Sigmoid colon (tissue), 7 donors: ENCODE results near the gene LILRB4. TPM values are rescaled to one million over a fixed set of nuclear protein-coding genes. Genes with fewer than 3 reads are reported as not detected.

Experiments
- DNase-seq: peaks from one replicate; pipeline ENCODE4 v3.0.0-alpha.2; 2019
- H3K27ac ChIP-seq, 4 donors: fragments of 200-600 bp; sonication (generic); one replicate each; pipeline ENCODE4 v1.5.1; 2016 to 2019; ENCODE audit warnings: mild to moderate bottlenecking in 1 of 4
- H3K27me3 ChIP-seq, 3 donors: fragments of 200-600 bp; sonication (generic); one replicate each; pipeline ENCODE4 v1.5.1; 2019; ENCODE audit warnings: mild to moderate bottlenecking in 1 of 3
- H3K36me3 ChIP-seq, 4 donors: fragments of 200-600 bp; sonication (generic); one replicate each; pipeline ENCODE4 v1.5.1; 2016 to 2019
- H3K4me1 ChIP-seq, 4 donors: fragments of 200-600 bp; sonication (generic); one replicate each; pipeline ENCODE4 v1.5.1; 2017 to 2019
- H3K4me3 ChIP-seq, 4 donors: fragments of 200-600 bp; sonication (generic); one replicate each; pipeline ENCODE4 v1.5.1; 2017 to 2019; ENCODE audit warnings: mild to moderate bottlenecking in 2 of 4, moderate library complexity in 1 of 4
- H3K9me3 ChIP-seq, 4 donors: fragments of 200-600 bp in 3 of 4; sonication (generic) in 3 of 4; one replicate each; pipeline versions ENCODE4 v1.5.1 to v1.6.1; 2013 to 2019
- CTCF ChIP-seq, 4 experiments: fragments of 450-650 bp in 3 of 4; fragments of 200-600 bp in 1 of 4; IDR thresholded peaks; one replicate each; pipeline ENCODE4 v1.5.1; 2016 to 2019; ENCODE audit warnings: antibody characterized with exemption in 4 of 4, mild to moderate bottlenecking in 3 of 4, moderate library complexity in 2 of 4
- EP300 ChIP-seq, 4 donors: sonication (generic); formaldehyde crosslinking; IDR thresholded peaks; one replicate each; pipeline ENCODE4 v1.6.1; 2017; ENCODE audit warnings: antibody characterized with exemption in 4 of 4
- POLR2A ChIP-seq, 2 donors: fragments of 450-650 bp; IDR thresholded peaks; one replicate each; pipeline ENCODE4 v1.6.1; 2016; ENCODE audit warnings: antibody characterized with exemption in 2 of 2, mild to moderate bottlenecking in 2 of 2, moderate library complexity in 2 of 2
- POLR2AphosphoS5 ChIP-seq, 4 donors: sonication (generic); formaldehyde crosslinking; IDR thresholded peaks; one replicate each; pipeline ENCODE4 v1.6.1; 2017; ENCODE audit warnings: antibody characterized with exemption in 4 of 4
- WGBS, 2 donors: extraction: QIAGEN DNeasy Blood & Tissue Kit; methylation state at CpG; one replicate each; pipeline ENCODE4 v1.1.7; 2013; 5-methylcytosine and 5-hydroxymethylcytosine counted together
- intact Hi-C: fragments of 100-400 bp; cut with DNase I; formaldehyde crosslinking; loops from one replicate; pipeline ENCODE4 v1.15.1; 2023
- polyA plus RNA-seq, 3 donors: library from polyadenylated mRNA; stranded (reverse); fragments of 200-250 nt; gene quantifications; one replicate each; pipeline ENCODE4 v1.2.3, GENCODE V29; 2013
- total RNA-seq, 4 donors: library from RNA; depleted of rRNA; stranded (reverse); fragments of >200 nt; gene quantifications; one replicate each; pipeline ENCODE4 v1.1.0, GENCODE V29; 2016
- donor health status: healthy with polysubstance abuse.
- donor health status: Bipolar disorder and iron deficiency.
- donor health status: healthy.

Gene LILRB4
- total and polyA plus RNA-seq, 7 donors, result 1.4 to 23.8 (median 5.7) TPM

- no peaks in the 10 kb centered on the region for H3K4me1 ChIP-seq
- intact Hi-C loops, result no loop called here
- no peak overlapping the region for H3K4me3 ChIP-seq
- H3K27ac ChIP-seq, result peak overlapping the region in 1 of 4 donors; percentile 14
- H3K27me3 ChIP-seq, result peaks cover 0 to 4% (median 0%) of the 10 kb centered on the region in 3 donors
- H3K9me3 ChIP-seq, result no peaks in the 10 kb centered on the region
- WGBS, 2 donors, result 61 to 64% methylated on average over 4 to 5 of the region's 5 CpGs
- no peaks in the 10 kb centered on the region for H3K36me3 ChIP-seq
- peak; percentile 75 for DNase-seq
- TF ChIP-seq EP300 (IDR thresholded peaks at IDR 0.05) (no peak), POLR2AphosphoS5 (IDR thresholded peaks at IDR 0.05) (no peak), CTCF (IDR thresholded peaks at IDR 0.05) (no peak), POLR2A (IDR thresholded peaks at IDR 0.05) (no peak)
These were observed 18.7 kb upstream of the LILRB4 start for GRCh38 chr19:54644056-54644455.

- no peaks in the 10 kb centered on the region for H3K4me1 ChIP-seq
- 88 to 92% methylated on average over 19 of the region's 19 CpGs for WGBS, 2 donors
- H3K4me3 ChIP-seq, result no peak overlapping the region
- H3K27ac ChIP-seq, result no peak overlapping the region
- no peak for TF ChIP-seq POLR2AphosphoS5 (IDR thresholded peaks at IDR 0.05)
- TF ChIP-seq EP300 (IDR thresholded peaks at IDR 0.05), result no peak
- no peak for TF ChIP-seq POLR2A (IDR thresholded peaks at IDR 0.05)
- TF ChIP-seq CTCF (IDR thresholded peaks at IDR 0.05), result no peak
- DNase-seq, result no peak
- intact Hi-C loops, result no loop called here
- H3K9me3 ChIP-seq, result no peaks in the 10 kb centered on the region
- H3K27me3 ChIP-seq, result no peaks in the 10 kb centered on the region
- no peaks in the 10 kb centered on the region for H3K36me3 ChIP-seq
These were observed 16.4 kb upstream of the LILRB4 start for GRCh38 chr19:54646331-54646841.

- no peak for TF ChIP-seq EP300 (IDR thresholded peaks at IDR 0.05)
- no peak for TF ChIP-seq CTCF (IDR thresholded peaks at IDR 0.05)
- TF ChIP-seq POLR2AphosphoS5 (IDR thresholded peaks at IDR 0.05), result no peak
- no peak for TF ChIP-seq POLR2A (IDR thresholded peaks at IDR 0.05)
- no peak overlapping the region for H3K4me3 ChIP-seq
- no peaks in the 10 kb centered on the region for H3K36me3 ChIP-seq
- peaks cover 0 to 10% (median 0%) of the 10 kb centered on the region in 3 donors for H3K27me3 ChIP-seq
- no peak overlapping the region for H3K27ac ChIP-seq
- WGBS, 2 donors, result 51 to 65% methylated on average over 4 of the region's 4 CpGs
- no peaks in the 10 kb centered on the region for H3K9me3 ChIP-seq
- intact Hi-C loops, result no loop called here
- H3K4me1 ChIP-seq, result no peaks in the 10 kb centered on the region
- no peak for DNase-seq
These were observed 14.7 kb upstream of the LILRB4 start for GRCh38 chr19:54648129-54648528.

GRCh38 chr19:54650108-54650655, 12.6 kb upstream of the LILRB4 start:
- no peak overlapping the region for H3K4me3 ChIP-seq
- H3K4me1 ChIP-seq, result no peaks in the 10 kb centered on the region
- no peak overlapping the region for H3K27ac ChIP-seq
- WGBS, 2 donors, result 73 to 88% methylated on average over 6 of the region's 6 CpGs
- H3K36me3 ChIP-seq, result no peaks in the 10 kb centered on the region
- H3K9me3 ChIP-seq, result no peaks in the 10 kb centered on the region
- intact Hi-C loops, result no loop called here
- no peak for DNase-seq
- H3K27me3 ChIP-seq, result peaks cover 0 to 10% (median 0%) of the 10 kb centered on the region in 3 donors
- no peak for TF ChIP-seq CTCF (IDR thresholded peaks at IDR 0.05)
- no peak for TF ChIP-seq POLR2AphosphoS5 (IDR thresholded peaks at IDR 0.05)
- TF ChIP-seq EP300 (IDR thresholded peaks at IDR 0.05), result no peak
- TF ChIP-seq POLR2A (IDR thresholded peaks at IDR 0.05), result no peak
